Activated CD8-positive, alpha-beta memory T cell treated with anti-CD3 and anti-CD28 coated beads for 48 hours (primary cell): Measurements from ENCODE around the gene ABCB8.

Experiments used
- DNase-seq, 3 experiments: peaks; one replicate each; pipeline ENCODE4 v3.0.0-alpha.2; 2020; ENCODE audit warnings: low read depth in 2 of 3, low spot score in 2 of 3

The ABCB8 gene

DNA sequence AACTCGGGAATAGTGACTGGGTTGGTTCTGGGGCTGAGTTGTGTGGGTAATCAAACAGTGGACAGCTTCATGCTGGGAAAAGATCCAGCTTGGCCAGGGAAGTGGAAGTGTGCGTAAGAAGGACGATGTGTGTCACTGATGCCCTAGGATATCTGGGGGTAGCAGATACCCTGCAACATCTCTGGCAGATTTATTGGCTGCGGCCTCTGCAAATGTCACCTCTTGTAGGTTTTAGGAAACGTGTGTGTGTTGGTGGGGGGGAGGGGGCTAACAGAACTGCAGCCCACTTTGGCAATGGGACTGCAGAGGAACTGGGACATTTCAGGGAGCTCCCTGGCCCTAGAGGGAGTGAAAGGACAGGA, 57.1 kb downstream of the ABCB8 start:
- DNase-seq: no peak

DNA sequence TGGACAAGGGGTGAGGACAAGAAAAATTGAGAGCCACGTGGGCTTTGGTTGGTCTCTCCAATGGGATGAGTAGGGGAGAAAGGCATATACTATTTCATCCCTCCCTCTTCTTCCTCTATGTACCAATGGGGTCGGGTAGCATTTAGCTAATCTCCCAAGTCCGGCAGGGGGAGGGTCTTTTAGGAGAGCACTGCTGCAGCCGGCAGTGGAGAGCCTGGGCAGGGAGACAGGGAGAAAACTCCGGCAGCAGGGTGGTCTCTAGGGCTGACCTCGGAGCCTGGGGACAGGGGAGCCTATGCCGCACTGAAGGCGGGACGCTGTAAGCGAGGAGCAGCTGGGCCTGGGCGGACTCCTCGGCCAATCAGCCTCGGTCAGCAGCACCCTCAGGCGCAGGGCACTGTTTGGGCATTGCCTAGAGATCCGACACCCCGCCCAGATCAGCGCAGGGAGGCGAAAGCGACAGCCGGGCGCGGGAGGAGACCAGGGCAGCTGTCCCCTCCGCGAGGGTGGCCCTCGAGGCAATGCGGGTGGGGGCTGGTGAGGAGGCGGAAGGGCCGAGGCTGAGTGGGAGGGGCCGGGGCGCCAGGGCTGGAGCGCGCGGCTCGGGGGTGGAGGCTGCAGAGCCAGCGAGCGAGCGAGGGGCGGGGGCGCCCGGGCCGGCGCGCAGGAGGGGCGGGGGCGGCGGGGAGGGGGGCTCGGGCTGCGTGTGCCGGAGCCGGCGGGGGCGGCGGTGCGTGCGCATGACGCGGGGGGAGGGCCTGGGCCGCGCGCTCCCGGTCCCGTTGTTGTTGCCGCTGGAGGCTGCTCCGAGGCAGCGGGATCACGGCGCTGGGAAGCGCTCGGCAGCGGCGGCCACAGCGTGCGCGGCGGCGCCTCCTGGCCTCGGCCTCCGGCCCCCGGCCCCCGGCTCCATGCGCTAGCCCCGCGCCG, 57.7 kb downstream of the ABCB8 start, which contains the start of gene AGAP3:
TSS of gene AGAP3 (plus strand) at position 785 of the 930 bp plus-strand sequence. CDS start 267 bp downstream, outside the sequence.
- DNase-seq: no peak

GRCh38 chr7:151086802-151087244, 58.6 kb downstream of the ABCB8 start:
- no peak for DNase-seq

DNA sequence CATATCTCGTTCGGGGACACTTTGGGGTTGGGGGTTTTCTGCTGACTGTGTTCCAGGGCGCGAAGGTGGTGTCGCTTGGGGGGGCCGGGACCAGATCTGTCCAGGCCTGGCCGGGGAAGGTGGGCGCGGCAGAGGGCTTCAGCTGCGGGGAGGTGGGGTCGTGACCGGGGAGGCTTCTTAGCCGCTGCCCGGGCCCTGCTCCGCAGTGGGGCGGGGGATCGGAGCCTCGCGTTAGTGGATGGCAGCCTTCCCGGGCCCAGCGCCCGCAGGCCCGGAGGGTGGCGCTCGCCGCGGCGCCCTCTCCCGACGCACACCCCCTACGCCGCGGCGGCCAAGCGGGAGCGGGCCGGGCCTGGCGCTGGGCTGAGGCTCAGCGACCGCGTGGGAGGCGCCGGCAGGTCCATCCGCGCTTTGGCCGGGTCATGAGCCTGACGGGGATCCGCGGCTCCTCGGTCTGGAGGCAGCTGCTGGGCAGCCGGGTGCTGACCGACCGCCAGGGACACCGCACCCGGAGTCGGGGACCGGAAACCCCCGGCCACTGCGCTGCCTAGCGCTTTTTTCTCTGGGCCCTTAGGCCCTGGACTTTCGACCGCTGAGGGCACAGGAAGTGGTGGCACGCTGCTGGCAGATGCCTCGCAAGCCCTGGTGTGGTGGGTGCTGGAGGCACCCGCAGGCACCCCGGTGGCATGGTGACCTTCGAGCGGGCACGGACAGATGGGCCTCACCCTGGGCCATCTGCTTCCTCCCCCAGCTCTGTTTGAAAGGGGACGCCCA, 59.2 kb downstream of the ABCB8 start:
- DNase-seq: no peak

DNA sequence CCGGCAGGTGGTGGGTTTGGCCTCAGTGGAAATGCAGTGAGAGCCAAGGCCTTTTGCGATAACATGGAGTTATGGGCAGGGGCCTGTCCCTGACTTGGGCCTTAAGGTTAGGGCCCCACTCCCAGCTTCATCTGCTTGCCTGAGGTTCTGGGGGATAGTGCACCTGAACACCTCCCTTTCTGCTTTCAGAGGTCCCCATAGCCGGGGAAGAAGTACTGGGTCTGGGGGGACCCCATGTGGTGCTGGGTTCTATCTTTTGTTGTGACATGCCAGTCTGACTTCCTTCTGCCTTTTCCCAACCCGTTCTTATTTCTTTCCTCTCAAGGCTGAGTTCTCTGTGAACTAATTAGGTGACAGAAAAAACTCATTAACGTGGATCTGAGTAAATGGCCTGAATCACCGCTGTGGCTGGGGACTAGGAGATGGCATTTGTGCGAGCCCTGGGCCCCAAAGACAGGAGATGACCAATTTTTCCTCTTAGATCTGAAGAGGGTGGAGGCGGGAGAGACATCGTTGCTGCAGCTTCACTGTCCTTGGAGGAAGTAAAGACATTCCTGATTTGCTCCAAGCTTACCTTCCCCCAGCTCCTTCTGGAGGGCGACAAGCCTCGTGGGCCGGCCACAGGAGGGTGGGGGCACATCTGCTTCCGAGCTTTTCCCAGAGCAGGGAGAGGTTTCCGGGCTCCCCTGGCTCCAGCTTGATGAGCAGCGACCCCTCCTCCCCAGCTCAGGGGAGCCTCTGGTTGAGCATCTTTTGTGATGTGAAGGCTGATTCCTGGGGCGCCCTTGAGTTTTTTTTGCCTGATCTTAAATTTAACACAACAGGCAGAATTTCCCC, 60.0 kb downstream of the ABCB8 start:
- DNase-seq: no peak

DNA sequence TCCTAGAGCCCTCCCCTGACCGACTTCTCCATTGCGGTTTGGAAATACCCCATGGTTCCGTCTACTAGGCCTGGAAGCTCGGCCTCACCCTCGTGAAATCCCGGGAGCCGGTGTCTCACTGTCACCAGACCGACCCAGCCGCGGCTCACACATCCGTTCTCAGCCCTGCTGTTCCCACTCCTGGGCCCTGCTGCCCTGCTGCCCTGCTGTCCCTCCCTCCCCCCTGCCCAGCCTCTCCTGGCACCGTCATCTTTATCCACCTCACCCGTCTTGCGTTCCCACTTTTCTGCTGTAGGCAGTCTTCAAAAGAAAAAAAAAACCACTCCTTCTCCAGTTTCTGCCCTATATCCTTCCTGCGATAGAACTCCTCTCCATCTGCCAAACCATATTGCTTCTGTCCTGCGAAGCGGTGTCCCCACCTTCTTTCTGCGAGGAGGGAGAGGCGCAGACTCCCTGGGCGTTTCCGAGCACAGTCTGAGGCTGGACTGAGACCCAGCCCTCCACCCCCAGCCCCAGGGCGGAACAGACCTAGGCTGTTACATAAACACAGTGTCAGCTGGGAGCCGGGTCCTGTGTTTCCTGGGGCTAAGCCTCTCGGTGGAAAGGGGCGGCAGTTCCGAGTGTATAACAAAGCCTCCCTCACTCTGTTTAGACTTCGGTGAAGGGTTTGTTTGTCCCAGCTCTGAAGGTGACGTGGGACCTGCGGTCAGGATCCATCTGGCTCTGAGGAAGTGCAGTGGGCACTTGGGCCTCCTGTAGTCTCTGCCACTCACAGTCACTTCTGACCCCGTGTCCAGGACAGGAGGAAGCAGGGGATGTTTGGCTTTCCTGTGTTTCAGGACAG, 60.8 kb downstream of the ABCB8 start:
- no peak for DNase-seq

DNA sequence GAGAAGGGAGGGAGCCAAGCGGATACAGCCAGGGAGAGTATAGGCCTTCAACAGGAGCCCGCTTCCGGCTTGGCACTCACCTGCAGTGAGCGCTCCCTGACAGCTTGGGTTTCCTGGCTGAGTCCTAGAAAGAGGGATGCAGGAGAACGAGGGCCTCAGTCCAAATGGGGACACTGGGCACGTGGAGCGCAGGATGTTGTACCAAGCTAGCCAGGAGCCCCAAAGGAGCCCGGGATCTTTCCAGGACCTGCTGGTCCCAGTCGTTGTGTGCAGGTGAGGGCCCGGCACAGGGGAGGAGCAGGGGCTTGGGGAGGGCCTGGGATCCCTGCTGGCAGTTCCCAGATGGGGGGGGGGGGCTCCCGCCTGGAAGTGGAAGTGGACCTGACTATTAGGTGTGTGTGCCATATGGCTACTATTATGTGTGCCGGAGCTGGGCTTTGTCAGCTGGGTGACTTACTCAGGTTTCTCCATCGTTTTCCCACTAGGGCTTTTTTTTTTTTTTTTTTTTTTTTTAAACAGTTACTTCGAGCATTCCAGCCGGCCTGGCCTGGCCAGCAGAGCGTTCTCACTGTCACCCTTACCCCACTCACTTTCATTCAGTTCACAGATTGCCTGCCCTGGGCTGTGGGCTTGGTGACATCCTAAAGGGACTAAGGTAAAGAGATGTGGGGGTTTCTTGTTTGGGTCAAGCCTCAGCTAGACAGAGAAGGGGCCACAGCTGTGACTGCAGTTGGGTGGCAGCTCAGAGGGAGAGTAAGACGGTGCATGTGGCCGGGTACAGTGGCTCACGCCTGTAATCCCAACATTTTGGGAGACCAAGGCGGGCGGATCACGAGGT, 61.9 kb downstream of the ABCB8 start:
- DNase-seq: no peak

GRCh38 chr7:151091003-151091402, 62.8 kb downstream of the ABCB8 start:
- DNase-seq: no peak

DNA sequence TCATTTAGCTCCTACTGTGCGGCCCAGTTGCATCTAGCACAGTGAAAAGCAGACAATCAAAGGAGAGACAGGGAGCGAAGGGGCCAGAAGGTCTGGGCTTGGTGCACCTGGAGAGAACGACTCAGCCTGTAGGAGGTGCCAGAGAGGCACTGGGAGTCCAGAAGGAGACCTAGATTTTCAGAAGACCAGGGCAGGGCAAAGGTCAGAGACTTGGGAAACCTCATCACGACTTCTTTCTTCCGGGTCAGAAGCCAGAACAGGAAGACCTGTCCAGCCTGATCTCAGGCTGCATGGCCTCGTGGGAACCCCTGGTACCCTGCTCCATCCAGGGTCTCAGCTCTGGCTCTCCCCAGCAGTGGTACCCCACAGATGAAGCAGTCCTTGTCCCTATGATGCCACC, 63.2 kb downstream of the ABCB8 start:
- no peak for DNase-seq

DNA sequence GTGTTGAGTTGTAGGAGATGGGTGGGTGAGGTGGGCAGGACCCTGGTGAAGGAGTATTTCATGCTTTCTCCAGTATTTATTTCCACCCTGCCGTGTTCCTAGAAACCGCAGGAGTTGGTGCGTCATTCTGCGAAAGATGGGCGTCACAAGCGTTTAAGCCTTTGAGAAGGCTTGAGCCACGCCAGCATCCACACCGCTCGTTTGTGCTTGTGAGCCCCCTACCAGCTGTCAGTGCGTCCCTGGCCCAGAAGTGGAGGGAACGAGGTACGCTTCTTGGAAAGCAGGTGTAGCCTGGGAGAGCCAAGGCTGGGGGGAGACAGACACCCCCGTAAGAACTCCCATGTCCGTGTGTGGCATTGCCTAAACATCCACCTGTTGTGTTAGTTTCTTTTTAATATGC, 63.7 kb downstream of the ABCB8 start:
- no peak for DNase-seq

GRCh38 chr7:151093748-151094147, 65.5 kb downstream of the ABCB8 start:
- no peak for DNase-seq

DNA sequence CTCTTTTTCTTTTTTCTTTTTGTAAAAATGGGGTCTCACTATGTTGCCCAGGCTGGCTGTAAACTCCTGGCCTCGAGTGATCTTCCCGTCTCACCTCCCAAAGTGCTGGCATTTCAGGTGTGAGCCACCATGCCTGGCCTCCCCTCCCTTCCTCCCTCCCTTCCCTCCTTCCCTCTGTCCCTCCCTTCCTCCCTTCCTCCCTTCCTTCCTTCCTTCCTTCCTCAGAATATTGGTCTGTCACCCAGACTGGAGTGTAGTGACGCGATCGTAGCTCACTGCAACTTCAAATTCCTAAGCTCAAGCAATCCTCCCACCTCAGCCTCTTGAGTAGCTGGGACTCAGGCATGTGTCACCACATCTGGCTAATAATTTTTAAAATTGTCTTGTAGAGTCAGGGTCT, 66.4 kb downstream of the ABCB8 start:
- no peak for DNase-seq

DNA sequence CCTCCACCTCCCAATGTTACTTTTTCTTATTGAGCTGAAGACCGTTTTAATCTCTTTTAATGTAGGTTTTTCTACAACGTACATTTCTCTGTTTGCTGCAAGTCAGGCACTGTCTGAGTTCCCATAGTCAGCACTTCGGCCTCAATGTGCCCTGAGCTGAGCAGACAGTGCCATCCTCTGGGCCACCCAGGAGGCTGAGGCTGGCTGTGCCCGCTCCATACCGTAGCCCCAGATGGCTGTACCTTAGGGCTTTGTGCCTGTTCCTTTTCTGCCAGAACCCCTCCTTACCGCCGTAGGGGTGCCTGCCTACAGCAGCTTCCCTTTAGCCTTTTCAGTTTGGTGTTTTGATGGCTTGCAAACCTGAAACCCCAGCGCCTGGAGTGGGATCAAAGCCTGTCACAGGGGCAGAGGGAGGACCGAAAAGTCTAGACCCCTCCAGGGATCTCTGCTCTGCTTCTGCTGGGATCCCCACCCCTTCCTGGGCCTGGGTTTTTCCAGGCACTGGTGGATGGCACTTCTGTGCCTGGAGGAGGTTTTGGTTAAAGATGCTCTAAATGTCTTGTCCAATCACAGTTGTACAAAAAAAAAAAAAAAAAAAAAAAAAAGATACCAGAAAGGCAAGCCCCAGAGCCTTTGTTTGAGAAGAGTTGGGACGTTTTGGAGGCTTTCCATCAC, 67.0 kb downstream of the ABCB8 start:
- DNase-seq: no peak

- no peak for DNase-seq
Observed at GRCh38 chr7:151095828-151096475, 67.7 kb downstream of the ABCB8 start.
